ENCODE results near the gene LIAS.

DNA sequence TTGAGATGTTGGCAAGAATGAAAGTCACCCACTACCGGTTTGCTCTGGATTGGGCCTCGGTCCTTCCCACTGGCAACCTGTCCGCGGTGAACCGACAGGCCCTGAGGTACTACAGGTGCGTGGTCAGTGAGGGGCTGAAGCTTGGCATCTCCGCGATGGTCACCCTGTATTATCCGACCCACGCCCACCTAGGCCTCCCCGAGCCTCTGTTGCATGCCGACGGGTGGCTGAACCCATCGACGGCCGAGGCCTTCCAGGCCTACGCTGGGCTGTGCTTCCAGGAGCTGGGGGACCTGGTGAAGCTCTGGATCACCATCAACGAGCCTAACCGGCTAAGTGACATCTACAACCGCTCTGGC lies 12.4 kb upstream of the LIAS start:
- TF ChIP-seq EZH2phosphoT487 (IDR thresholded peaks at IDR 0.05; ENCODE audit: low read depth): no peak
- TF ChIP-seq, protein P1, sequence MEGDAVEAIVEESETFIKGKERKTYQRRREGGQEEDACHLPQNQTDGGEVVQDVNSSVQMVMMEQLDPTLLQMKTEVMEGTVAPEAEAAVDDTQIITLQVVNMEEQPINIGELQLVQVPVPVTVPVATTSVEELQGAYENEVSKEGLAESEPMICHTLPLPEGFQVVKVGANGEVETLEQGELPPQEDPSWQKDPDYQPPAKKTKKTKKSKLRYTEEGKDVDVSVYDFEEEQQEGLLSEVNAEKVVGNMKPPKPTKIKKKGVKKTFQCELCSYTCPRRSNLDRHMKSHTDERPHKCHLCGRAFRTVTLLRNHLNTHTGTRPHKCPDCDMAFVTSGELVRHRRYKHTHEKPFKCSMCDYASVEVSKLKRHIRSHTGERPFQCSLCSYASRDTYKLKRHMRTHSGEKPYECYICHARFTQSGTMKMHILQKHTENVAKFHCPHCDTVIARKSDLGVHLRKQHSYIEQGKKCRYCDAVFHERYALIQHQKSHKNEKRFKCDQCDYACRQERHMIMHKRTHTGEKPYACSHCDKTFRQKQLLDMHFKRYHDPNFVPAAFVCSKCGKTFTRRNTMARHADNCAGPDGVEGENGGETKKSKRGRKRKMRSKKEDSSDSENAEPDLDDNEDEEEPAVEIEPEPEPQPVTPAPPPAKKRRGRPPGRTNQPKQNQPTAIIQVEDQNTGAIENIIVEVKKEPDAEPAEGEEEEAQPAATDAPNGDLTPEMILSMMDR (IDR thresholded peaks at IDR 0.05; ENCODE audit: low read depth, low read length): no peak
